Ishikawa (cell line): Measurements from ENCODE around the gene ELF5.

ENCODE experiments used
- CEBPB ChIP-seq: IDR thresholded peaks from 2 replicates; pipeline ENCODE4 v1.6.1; 2012
- EGR1 ChIP-seq: IDR thresholded peaks from 2 replicates; pipeline ENCODE4 v1.6.1; 2012
- EP300 ChIP-seq: IDR thresholded peaks from 2 replicates; pipeline ENCODE4 v1.6.1; 2012; ENCODE audit warnings: borderline replicate concordance
- FOXM1 ChIP-seq: IDR thresholded peaks from 2 replicates; pipeline ENCODE4 v1.6.1; 2012; ENCODE audit warnings: low read depth, borderline replicate concordance
- RAD21 ChIP-seq: IDR thresholded peaks from 2 replicates; pipeline ENCODE4 v1.6.1; 2012; ENCODE audit warnings: low read depth
- REST ChIP-seq: IDR thresholded peaks from 2 replicates; pipeline ENCODE4 v1.6.1; 2012; ENCODE audit warnings: low read depth, mild to moderate bottlenecking
- TAF1 ChIP-seq: IDR thresholded peaks from 2 replicates; pipeline ENCODE4 v1.6.1; 2012; ENCODE audit warnings: low read depth, mild to moderate bottlenecking
- USF1 ChIP-seq: IDR thresholded peaks from 2 replicates; pipeline ENCODE4 v1.6.1; 2012
- YY1 ChIP-seq: IDR thresholded peaks from 2 replicates; pipeline ENCODE4 v1.6.1; 2012; ENCODE audit warnings: low read depth

- TF ChIP-seq USF1 (no peak), CEBPB (no peak), YY1 (no peak), REST (no peak), FOXM1 (no peak), RAD21 (no peak), TAF1 (no peak), EP300 (no peak), EGR1 (no peak)
Measured at GRCh38 chr11:34454308-34455032, 59.1 kb downstream of the ELF5 start.
